ENCODE results near the gene SFR1. TPM values are rescaled to one million over a fixed set of nuclear protein-coding genes. Genes with fewer than 3 reads are reported as not detected.
A peak's percentile ranks its signal among the peaks of the same experiment; 100 is the strongest.

SFR1 gene
- polyA plus RNA-seq, 2 donors = 3.8 to 6.3 TPM

GRCh38 chr10:104101902-104102301 is 20.1 kb upstream of the SFR1 start:
- Histone ChIP-seq H3K36me3 (ENCODE audit: control insufficient read depth in 2 of 2, insufficient read depth in 2 of 2, low read length in 1 of 2) (no peaks in the 10 kb centered on the region), H3K4me3 (ENCODE audit: low read depth in 1 of 2, low read length in 2 of 2) (no peak overlapping the region), H3K27me3 (ENCODE audit: control insufficient read depth in 1 of 2, insufficient read depth in 2 of 2, low read length in 2 of 2) (no peaks in the 10 kb centered on the region), H3K9me3 (ENCODE audit: control insufficient read depth in 2 of 2, insufficient read depth in 1 of 2, low read depth in 1 of 2, low read length in 1 of 2) (no peaks in the 10 kb centered on the region), H3K4me1 (ENCODE audit: control insufficient read depth in 2 of 2, insufficient read depth in 2 of 2, low read length in 1 of 2) (no peaks in the 10 kb centered on the region), H3K27ac (ENCODE audit: low read depth in 2 of 2, low read length in 1 of 2) (no peak overlapping the region)
- 54 to 81% methylated on average over 1 of the region's 1 CpG for WGBS, 2 donors

GRCh38 chr10:104103956-104104355 is 18.0 kb upstream of the SFR1 start:
- H3K27me3 ChIP-seq (ENCODE audit: control insufficient read depth in 1 of 2, insufficient read depth in 2 of 2, low read length in 2 of 2) = no peaks in the 10 kb centered on the region
- H3K27ac ChIP-seq (ENCODE audit: low read depth in 2 of 2, low read length in 1 of 2) = no peak overlapping the region
- no peak overlapping the region for H3K4me3 ChIP-seq (ENCODE audit: low read depth in 1 of 2, low read length in 2 of 2)
- 33 to 46% methylated on average over 1 of the region's 1 CpG for WGBS, 2 donors
- no peaks in the 10 kb centered on the region for H3K9me3 ChIP-seq (ENCODE audit: control insufficient read depth in 2 of 2, insufficient read depth in 1 of 2, low read depth in 1 of 2, low read length in 1 of 2)
- no peaks in the 10 kb centered on the region for H3K36me3 ChIP-seq (ENCODE audit: control insufficient read depth in 2 of 2, insufficient read depth in 2 of 2, low read length in 1 of 2)
- no peaks in the 10 kb centered on the region for H3K4me1 ChIP-seq (ENCODE audit: control insufficient read depth in 2 of 2, insufficient read depth in 2 of 2, low read length in 1 of 2)

- H3K36me3 ChIP-seq (ENCODE audit: control insufficient read depth in 2 of 2, insufficient read depth in 2 of 2, low read length in 1 of 2) = no peaks in the 10 kb centered on the region
- no peaks in the 10 kb centered on the region for H3K27me3 ChIP-seq (ENCODE audit: control insufficient read depth in 1 of 2, insufficient read depth in 2 of 2, low read length in 2 of 2)
- H3K4me3 ChIP-seq (ENCODE audit: low read depth in 1 of 2, low read length in 2 of 2) = no peak overlapping the region
- H3K9me3 ChIP-seq (ENCODE audit: control insufficient read depth in 2 of 2, insufficient read depth in 1 of 2, low read depth in 1 of 2, low read length in 1 of 2) = no peaks in the 10 kb centered on the region
- no peaks in the 10 kb centered on the region for H3K4me1 ChIP-seq (ENCODE audit: control insufficient read depth in 2 of 2, insufficient read depth in 2 of 2, low read length in 1 of 2)
- 0% methylated on average over 1 of the region's 1 CpG for WGBS, 2 donors
- H3K27ac ChIP-seq (ENCODE audit: low read depth in 2 of 2, low read length in 1 of 2) = no peak overlapping the region
These were observed 17.6 kb upstream of the SFR1 start for GRCh38 chr10:104104418-104104817.

GRCh38 chr10:104104926-104105325 is 17.0 kb upstream of the SFR1 start:
- Histone ChIP-seq H3K27ac (ENCODE audit: low read depth in 2 of 2, low read length in 1 of 2) (no peak overlapping the region), H3K9me3 (ENCODE audit: control insufficient read depth in 2 of 2, insufficient read depth in 1 of 2, low read depth in 1 of 2, low read length in 1 of 2) (no peaks in the 10 kb centered on the region), H3K4me1 (ENCODE audit: control insufficient read depth in 2 of 2, insufficient read depth in 2 of 2, low read length in 1 of 2) (no peaks in the 10 kb centered on the region), H3K4me3 (ENCODE audit: low read depth in 1 of 2, low read length in 2 of 2) (no peak overlapping the region), H3K27me3 (ENCODE audit: control insufficient read depth in 1 of 2, insufficient read depth in 2 of 2, low read length in 2 of 2) (no peaks in the 10 kb centered on the region), H3K36me3 (ENCODE audit: control insufficient read depth in 2 of 2, insufficient read depth in 2 of 2, low read length in 1 of 2) (no peaks in the 10 kb centered on the region)
- 89 to 94% methylated on average over 2 of the region's 2 CpGs for WGBS, 2 donors

- WGBS, 2 donors = 77 to 80% methylated on average over 3 of the region's 3 CpGs
These were observed 11.9 kb upstream of the SFR1 start for GRCh38 chr10:104109908-104110662.

GRCh38 chr10:104113376-104113956 is 8.5 kb upstream of the SFR1 start:
- H3K4me1 ChIP-seq (ENCODE audit: control insufficient read depth in 2 of 2, insufficient read depth in 2 of 2, low read length in 1 of 2) = no peaks in the 10 kb centered on the region
- WGBS, 2 donors = 50 to 55% methylated on average over 1 of the region's 1 CpG

More at GRCh38 chr10:104109908-104110662, 11.9 kb upstream of the SFR1 start:
- H3K4me3 ChIP-seq (ENCODE audit: low read depth in 1 of 2, low read length in 2 of 2) = no peak overlapping the region
- no peaks in the 10 kb centered on the region for H3K4me1 ChIP-seq (ENCODE audit: control insufficient read depth in 2 of 2, insufficient read depth in 2 of 2, low read length in 1 of 2)
- H3K27ac ChIP-seq (ENCODE audit: low read depth in 2 of 2, low read length in 1 of 2) = no peak overlapping the region
- no peaks in the 10 kb centered on the region for H3K36me3 ChIP-seq (ENCODE audit: control insufficient read depth in 2 of 2, insufficient read depth in 2 of 2, low read length in 1 of 2)
- no peaks in the 10 kb centered on the region for H3K27me3 ChIP-seq (ENCODE audit: control insufficient read depth in 1 of 2, insufficient read depth in 2 of 2, low read length in 2 of 2)
- H3K9me3 ChIP-seq (ENCODE audit: control insufficient read depth in 2 of 2, insufficient read depth in 1 of 2, low read depth in 1 of 2, low read length in 1 of 2) = no peaks in the 10 kb centered on the region

GRCh38 chr10:104117839-104118323 is 4.1 kb upstream of the SFR1 start:
- no peaks in the 10 kb centered on the region for H3K27me3 ChIP-seq (ENCODE audit: control insufficient read depth in 1 of 2, insufficient read depth in 2 of 2, low read length in 2 of 2)
- H3K4me1 ChIP-seq (ENCODE audit: control insufficient read depth in 2 of 2, insufficient read depth in 2 of 2, low read length in 1 of 2) = no peaks in the 10 kb centered on the region
- H3K36me3 ChIP-seq (ENCODE audit: control insufficient read depth in 2 of 2, insufficient read depth in 2 of 2, low read length in 1 of 2) = peaks cover 0 to 2% of the 10 kb centered on the region in 2 donors
- peak overlapping the region in 1 of 2 donors; percentile 73 for H3K27ac ChIP-seq (ENCODE audit: low read depth in 2 of 2, low read length in 1 of 2)
- no peaks in the 10 kb centered on the region for H3K9me3 ChIP-seq (ENCODE audit: control insufficient read depth in 2 of 2, insufficient read depth in 1 of 2, low read depth in 1 of 2, low read length in 1 of 2)
- no peak overlapping the region for H3K4me3 ChIP-seq (ENCODE audit: low read depth in 1 of 2, low read length in 2 of 2)
- WGBS, 2 donors = 65 to 71% methylated on average over 4 of the region's 4 CpGs

More at GRCh38 chr10:104113376-104113956, 8.5 kb upstream of the SFR1 start:
- Histone ChIP-seq H3K36me3 (ENCODE audit: control insufficient read depth in 2 of 2, insufficient read depth in 2 of 2, low read length in 1 of 2) (peaks cover 0 to 2% of the 10 kb centered on the region in 2 donors), H3K9me3 (ENCODE audit: control insufficient read depth in 2 of 2, insufficient read depth in 1 of 2, low read depth in 1 of 2, low read length in 1 of 2) (no peaks in the 10 kb centered on the region), H3K27ac (ENCODE audit: low read depth in 2 of 2, low read length in 1 of 2) (no peak overlapping the region), H3K4me3 (ENCODE audit: low read depth in 1 of 2, low read length in 2 of 2) (no peak overlapping the region), H3K27me3 (ENCODE audit: control insufficient read depth in 1 of 2, insufficient read depth in 2 of 2, low read length in 2 of 2) (no peaks in the 10 kb centered on the region)

- Histone ChIP-seq H3K9me3 (ENCODE audit: control insufficient read depth in 2 of 2, insufficient read depth in 1 of 2, low read depth in 1 of 2, low read length in 1 of 2) (no peaks in the 10 kb centered on the region), H3K36me3 (ENCODE audit: control insufficient read depth in 2 of 2, insufficient read depth in 2 of 2, low read length in 1 of 2) (peaks cover 0 to 2% of the 10 kb centered on the region in 2 donors), H3K4me3 (ENCODE audit: low read depth in 1 of 2, low read length in 2 of 2) (no peak overlapping the region), H3K4me1 (ENCODE audit: control insufficient read depth in 2 of 2, insufficient read depth in 2 of 2, low read length in 1 of 2) (no peaks in the 10 kb centered on the region), H3K27me3 (ENCODE audit: control insufficient read depth in 1 of 2, insufficient read depth in 2 of 2, low read length in 2 of 2) (no peaks in the 10 kb centered on the region), H3K27ac (ENCODE audit: low read depth in 2 of 2, low read length in 1 of 2) (peak overlapping the region in 1 of 2 donors; percentile 6)
- WGBS, 2 donors = 40 to 69% methylated on average over 3 of the region's 3 CpGs
These were observed 2.0 kb upstream of the SFR1 start for GRCh38 chr10:104119996-104120395.

- H3K4me3 ChIP-seq (ENCODE audit: low read depth in 1 of 2, low read length in 2 of 2) = no peak overlapping the region
- 22% methylated on average over 2 of the region's 2 CpGs for WGBS, 2 donors
These were observed 1.5 kb upstream of the SFR1 start for GRCh38 chr10:104120512-104120902.

More at GRCh38 chr10:104120512-104120902, 1.5 kb upstream of the SFR1 start:
- Histone ChIP-seq H3K9me3 (ENCODE audit: control insufficient read depth in 2 of 2, insufficient read depth in 1 of 2, low read depth in 1 of 2, low read length in 1 of 2) (no peaks in the 10 kb centered on the region), H3K27ac (ENCODE audit: low read depth in 2 of 2, low read length in 1 of 2) (peak overlapping the region; percentile 31 to 99), H3K27me3 (ENCODE audit: control insufficient read depth in 1 of 2, insufficient read depth in 2 of 2, low read length in 2 of 2) (no peaks in the 10 kb centered on the region), H3K36me3 (ENCODE audit: control insufficient read depth in 2 of 2, insufficient read depth in 2 of 2, low read length in 1 of 2) (peaks cover 0 to 2% of the 10 kb centered on the region in 2 donors), H3K4me1 (ENCODE audit: control insufficient read depth in 2 of 2, insufficient read depth in 2 of 2, low read length in 1 of 2) (no peaks in the 10 kb centered on the region)
